ENCODE measurements around the gene NR1D1.
A peak's percentile ranks its signal among the peaks of the same experiment; 100 is the strongest.

Gene NR1D1

GRCh38 chr17:40073454-40074174, 26.8 kb downstream of the NR1D1 start:
- TF ChIP-seq, protein P1, sequence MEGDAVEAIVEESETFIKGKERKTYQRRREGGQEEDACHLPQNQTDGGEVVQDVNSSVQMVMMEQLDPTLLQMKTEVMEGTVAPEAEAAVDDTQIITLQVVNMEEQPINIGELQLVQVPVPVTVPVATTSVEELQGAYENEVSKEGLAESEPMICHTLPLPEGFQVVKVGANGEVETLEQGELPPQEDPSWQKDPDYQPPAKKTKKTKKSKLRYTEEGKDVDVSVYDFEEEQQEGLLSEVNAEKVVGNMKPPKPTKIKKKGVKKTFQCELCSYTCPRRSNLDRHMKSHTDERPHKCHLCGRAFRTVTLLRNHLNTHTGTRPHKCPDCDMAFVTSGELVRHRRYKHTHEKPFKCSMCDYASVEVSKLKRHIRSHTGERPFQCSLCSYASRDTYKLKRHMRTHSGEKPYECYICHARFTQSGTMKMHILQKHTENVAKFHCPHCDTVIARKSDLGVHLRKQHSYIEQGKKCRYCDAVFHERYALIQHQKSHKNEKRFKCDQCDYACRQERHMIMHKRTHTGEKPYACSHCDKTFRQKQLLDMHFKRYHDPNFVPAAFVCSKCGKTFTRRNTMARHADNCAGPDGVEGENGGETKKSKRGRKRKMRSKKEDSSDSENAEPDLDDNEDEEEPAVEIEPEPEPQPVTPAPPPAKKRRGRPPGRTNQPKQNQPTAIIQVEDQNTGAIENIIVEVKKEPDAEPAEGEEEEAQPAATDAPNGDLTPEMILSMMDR (IDR thresholded peaks at IDR 0.05), result no peak

DNA sequence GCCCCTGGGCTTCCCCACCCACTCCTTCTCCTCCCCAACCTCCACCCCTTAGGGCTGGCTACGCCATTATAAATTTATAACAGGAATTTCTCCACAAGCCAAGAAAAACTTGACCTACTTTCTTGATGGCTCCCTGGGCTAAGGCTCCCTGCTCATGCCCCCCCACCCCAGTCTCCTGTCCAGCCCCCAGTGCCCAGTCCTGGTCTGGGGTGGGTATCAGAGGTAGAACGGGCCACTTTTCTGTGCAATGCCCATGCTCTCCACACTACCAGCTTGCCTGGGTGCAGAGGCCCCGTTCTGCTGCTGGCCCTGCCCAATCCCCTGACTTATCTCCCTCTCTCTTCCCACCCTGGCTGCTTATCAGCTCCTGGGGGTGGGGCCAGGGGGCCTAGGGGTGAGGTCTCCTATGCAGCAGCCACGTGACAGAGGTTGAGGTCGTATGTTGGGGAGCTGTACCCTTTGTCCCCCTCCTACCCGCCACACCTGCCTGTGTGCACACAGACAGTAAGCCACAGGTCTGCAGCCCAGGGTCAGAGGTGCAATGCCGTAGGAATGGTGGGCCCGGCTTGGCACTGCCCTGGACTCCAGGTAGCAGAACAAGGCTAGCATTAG, 27.5 kb downstream of the NR1D1 start:
- TF ChIP-seq, protein P1 (IDR thresholded peaks at IDR 0.05), result no peak

GRCh38 chr17:40072040-40072734, 28.2 kb downstream of the NR1D1 start:
- TF ChIP-seq, protein P1 (IDR thresholded peaks at IDR 0.05), result no peak

GRCh38 chr17:40071313-40072039, 28.9 kb downstream of the NR1D1 start:
- TF ChIP-seq, protein P1 (IDR thresholded peaks at IDR 0.05), result no peak

DNA sequence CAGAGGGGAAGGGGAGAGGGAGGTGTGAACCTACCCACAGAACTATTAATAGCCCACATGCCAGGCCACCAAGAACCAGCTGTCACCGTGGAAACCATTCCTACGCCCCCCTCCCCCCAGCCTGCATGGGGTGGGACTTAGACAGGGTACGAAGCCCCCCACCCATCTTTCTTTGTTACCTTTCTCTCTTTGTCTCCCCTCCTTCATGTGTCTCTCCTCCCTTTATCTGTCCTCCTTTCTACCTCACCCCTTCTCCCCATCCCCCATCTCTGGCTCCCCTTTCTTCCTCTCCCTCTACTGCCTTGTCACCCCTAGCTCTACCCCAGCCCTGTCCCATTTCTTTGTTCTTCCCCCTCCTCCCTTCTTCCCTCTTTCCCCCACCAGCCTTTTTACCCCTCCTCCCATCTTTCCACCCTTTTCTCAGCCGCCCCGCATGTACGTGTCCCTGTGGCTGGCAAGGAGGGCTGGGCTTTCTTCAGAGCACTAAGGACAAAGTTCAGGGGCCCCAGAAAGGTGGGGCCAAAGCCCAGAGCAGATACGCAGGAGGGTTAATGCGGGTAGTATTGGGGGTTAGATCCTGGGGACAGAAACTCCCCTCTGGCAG, 29.6 kb downstream of the NR1D1 start:
- TF ChIP-seq, protein P1 (IDR thresholded peaks at IDR 0.05), result no peak

DNA sequence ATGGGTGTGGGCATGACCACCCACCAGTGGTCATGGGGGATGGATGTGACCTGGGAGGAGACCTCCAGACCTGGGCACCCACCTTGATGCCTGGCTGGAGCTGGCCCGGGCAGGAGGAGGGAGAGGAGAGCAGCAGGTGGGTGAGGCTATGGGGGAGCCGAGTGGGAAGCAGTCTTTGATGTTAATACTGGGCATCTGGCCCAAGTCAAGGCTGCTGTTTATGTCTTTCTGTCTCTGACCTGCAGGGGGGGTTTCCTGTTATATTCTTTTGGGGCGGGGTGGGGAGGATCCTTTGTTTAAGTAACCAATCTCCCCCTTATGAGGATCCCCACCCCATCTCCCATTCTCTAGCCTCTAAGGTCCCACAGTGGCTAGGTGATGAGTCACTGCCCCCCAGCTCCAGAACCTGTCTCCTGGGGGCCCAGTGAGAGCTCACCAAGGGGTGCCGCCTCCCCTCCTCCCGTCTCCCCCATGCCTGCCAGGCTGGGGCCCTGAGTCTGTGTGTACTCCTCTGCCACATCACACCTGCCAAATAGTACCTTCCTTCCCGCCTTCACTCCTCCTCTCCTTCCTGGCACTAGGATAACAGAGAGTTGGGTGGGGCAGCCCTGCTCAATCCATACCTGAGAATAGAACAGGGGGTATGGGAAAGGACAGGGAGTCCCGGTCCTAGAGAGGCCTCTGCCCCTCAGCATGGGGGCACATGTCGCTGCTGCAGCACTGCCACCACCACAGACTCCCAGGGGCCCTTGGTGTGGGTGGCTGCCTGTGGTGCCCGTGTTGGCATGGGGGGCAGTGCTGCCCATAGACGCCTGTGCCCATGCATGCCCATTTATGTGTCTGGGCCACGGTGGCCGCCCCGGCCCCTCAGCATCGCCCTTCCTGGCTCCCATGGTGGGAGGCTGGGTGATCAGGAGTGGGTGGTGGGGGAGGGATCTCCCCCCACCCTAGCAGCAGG, 30.4 kb downstream of the NR1D1 start:
- TF ChIP-seq, protein P1 (IDR thresholded peaks at IDR 0.05), result peak; percentile 14; the same call in 1 of the 2 replicates
